Ovary (tissue), 3 donors: ENCODE data around the gene AIFM3.

Experiments
- EP300 ChIP-seq: sonication (generic); formaldehyde crosslinking; IDR thresholded peaks from one replicate; pipeline ENCODE4 v1.6.1; 2017; ENCODE audit warnings: antibody characterized with exemption
- POLR2A ChIP-seq: fragments of 450-650 bp; IDR thresholded peaks from one replicate; pipeline ENCODE4 v1.6.1; 2017; ENCODE audit warnings: antibody characterized with exemption, mild to moderate bottlenecking, moderate library complexity
- TF ChIP-seq, protein P1 (sequence below), 3 donors: fragments of 450-650 bp in 2 of 3; fragments of 200-600 bp in 1 of 3; IDR thresholded peaks; one replicate each; pipeline versions ENCODE4 v1.5.1 to v1.8.0; 2016 to 2022; ENCODE audit warnings: antibody characterized with exemption in 3 of 3, mild to moderate bottlenecking in 1 of 3
- donor health status: DM: no; HTN: no; CAD: no.

DNA sequence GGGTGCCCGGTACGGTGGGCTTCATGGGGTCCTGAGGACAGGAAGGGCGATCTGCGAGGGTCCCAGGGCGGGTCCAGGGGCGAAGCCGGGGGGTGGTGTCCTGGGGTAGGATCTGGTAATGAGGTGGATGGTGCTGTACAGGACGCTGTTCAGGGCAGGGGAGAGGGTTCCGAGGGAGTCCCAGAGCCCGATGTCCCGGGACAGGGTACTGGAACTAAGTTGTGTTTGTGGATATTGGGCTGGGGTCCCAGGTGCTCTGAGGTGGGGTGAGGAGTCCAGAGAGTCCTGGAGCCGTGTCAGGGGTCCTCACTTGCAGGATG is 15.5 kb downstream of the AIFM3 start:
- TF ChIP-seq, protein P1, sequence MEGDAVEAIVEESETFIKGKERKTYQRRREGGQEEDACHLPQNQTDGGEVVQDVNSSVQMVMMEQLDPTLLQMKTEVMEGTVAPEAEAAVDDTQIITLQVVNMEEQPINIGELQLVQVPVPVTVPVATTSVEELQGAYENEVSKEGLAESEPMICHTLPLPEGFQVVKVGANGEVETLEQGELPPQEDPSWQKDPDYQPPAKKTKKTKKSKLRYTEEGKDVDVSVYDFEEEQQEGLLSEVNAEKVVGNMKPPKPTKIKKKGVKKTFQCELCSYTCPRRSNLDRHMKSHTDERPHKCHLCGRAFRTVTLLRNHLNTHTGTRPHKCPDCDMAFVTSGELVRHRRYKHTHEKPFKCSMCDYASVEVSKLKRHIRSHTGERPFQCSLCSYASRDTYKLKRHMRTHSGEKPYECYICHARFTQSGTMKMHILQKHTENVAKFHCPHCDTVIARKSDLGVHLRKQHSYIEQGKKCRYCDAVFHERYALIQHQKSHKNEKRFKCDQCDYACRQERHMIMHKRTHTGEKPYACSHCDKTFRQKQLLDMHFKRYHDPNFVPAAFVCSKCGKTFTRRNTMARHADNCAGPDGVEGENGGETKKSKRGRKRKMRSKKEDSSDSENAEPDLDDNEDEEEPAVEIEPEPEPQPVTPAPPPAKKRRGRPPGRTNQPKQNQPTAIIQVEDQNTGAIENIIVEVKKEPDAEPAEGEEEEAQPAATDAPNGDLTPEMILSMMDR (IDR thresholded peaks at IDR 0.05) = no peak
- TF ChIP-seq POLR2A (no peak), EP300 (no peak)
